Ovary (tissue), 3 donors: ENCODE data around the gene CCR5AS.

ENCODE experiments used
- EP300 ChIP-seq: sonication (generic); formaldehyde crosslinking; IDR thresholded peaks from one replicate; pipeline ENCODE4 v1.6.1; 2017; ENCODE audit warnings: antibody characterized with exemption
- TF ChIP-seq, protein P1 (sequence below), 3 donors: fragments of 450-650 bp in 2 of 3; fragments of 200-600 bp in 1 of 3; IDR thresholded peaks; one replicate each; pipeline versions ENCODE4 v1.5.1 to v1.8.0; 2016 to 2022; ENCODE audit warnings: antibody characterized with exemption in 3 of 3, mild to moderate bottlenecking in 1 of 3
- donor health status: DM: no; HTN: no; CAD: no.

DNA sequence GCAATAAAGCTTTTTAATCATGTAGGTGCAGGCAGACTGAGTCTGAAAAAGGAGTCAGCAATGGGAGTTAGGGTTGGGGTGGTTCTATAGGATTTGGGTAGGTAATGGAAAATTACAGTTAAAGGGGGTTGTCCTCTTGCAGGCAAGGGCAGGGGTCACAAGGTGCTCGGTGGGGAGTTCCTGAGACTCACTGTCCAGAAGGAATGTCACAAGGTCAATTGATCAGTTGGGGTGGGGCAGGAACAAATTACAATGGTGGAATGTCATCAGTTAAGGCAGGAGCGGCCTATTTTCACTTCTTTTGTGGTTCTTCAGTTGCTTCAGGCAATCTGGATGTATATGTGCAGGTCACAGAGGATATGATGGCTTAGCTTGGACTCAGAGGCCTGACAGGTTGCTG lies 13.9 kb downstream of the CCR5AS start:
- no peak for TF ChIP-seq EP300
- TF ChIP-seq, protein P1, sequence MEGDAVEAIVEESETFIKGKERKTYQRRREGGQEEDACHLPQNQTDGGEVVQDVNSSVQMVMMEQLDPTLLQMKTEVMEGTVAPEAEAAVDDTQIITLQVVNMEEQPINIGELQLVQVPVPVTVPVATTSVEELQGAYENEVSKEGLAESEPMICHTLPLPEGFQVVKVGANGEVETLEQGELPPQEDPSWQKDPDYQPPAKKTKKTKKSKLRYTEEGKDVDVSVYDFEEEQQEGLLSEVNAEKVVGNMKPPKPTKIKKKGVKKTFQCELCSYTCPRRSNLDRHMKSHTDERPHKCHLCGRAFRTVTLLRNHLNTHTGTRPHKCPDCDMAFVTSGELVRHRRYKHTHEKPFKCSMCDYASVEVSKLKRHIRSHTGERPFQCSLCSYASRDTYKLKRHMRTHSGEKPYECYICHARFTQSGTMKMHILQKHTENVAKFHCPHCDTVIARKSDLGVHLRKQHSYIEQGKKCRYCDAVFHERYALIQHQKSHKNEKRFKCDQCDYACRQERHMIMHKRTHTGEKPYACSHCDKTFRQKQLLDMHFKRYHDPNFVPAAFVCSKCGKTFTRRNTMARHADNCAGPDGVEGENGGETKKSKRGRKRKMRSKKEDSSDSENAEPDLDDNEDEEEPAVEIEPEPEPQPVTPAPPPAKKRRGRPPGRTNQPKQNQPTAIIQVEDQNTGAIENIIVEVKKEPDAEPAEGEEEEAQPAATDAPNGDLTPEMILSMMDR (IDR thresholded peaks at IDR 0.05) = no peak
